Gastrocnemius medialis (tissue), 4 donors: ENCODE measurements around the gene FRG1.
"Not testable (repeated sequence)": the region's sequence is repeated elsewhere in the genome, so short reads cannot be mapped to it uniquely, and the experiment has no call there.

Experiments
- POLR2A ChIP-seq, 2 donors: fragments of 450-650 bp; IDR thresholded peaks; one replicate each; pipeline ENCODE4 v1.6.1; 2017; ENCODE audit warnings: antibody characterized with exemption in 2 of 2, mild to moderate bottlenecking in 2 of 2, moderate library complexity in 2 of 2
- TF ChIP-seq, protein P1 (sequence below), 5 experiments: fragments of 450-650 bp in 3 of 5; fragments of 200-600 bp in 2 of 5; sonication (generic) in 2 of 5; IDR thresholded peaks in 4 of 5; conservative IDR thresholded peaks in 1 of 5; 1 replicate in 4 of 5; 2 replicates in 1 of 5; pipeline ENCODE4 v1.5.1; 2016 to 2019; ENCODE audit warnings: antibody characterized with exemption in 5 of 5, mild to moderate bottlenecking in 3 of 5, moderate library complexity in 3 of 5

GRCh38 chr4:189980292-189980691 lies 39.6 kb downstream of the FRG1 start:
- TF ChIP-seq, protein P1, sequence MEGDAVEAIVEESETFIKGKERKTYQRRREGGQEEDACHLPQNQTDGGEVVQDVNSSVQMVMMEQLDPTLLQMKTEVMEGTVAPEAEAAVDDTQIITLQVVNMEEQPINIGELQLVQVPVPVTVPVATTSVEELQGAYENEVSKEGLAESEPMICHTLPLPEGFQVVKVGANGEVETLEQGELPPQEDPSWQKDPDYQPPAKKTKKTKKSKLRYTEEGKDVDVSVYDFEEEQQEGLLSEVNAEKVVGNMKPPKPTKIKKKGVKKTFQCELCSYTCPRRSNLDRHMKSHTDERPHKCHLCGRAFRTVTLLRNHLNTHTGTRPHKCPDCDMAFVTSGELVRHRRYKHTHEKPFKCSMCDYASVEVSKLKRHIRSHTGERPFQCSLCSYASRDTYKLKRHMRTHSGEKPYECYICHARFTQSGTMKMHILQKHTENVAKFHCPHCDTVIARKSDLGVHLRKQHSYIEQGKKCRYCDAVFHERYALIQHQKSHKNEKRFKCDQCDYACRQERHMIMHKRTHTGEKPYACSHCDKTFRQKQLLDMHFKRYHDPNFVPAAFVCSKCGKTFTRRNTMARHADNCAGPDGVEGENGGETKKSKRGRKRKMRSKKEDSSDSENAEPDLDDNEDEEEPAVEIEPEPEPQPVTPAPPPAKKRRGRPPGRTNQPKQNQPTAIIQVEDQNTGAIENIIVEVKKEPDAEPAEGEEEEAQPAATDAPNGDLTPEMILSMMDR (IDR thresholded peaks at IDR 0.05 in 4 of 5, conservative IDR thresholded peaks at IDR 0.05 in 1 of 5), result not testable (repeated sequence)
- not testable (repeated sequence) for TF ChIP-seq POLR2A (IDR thresholded peaks at IDR 0.05)
